Natural killer cell (primary cell): ENCODE data around the gene HYAL4. TPM values are rescaled to one million over a fixed set of nuclear protein-coding genes. Genes with fewer than 3 reads are reported as not detected.

Experiments
- ATAC-seq, 3 donors: fragments of 150-1000 bp in 2 of 3; fragments of 200-7000 bp in 1 of 3; cut with Tn5 transposase; 1 replicate in 1 of 3; 2 replicates in 2 of 3; pipeline ENCODE4 v1.10.0; 2021; ENCODE audit warnings: mild to moderate bottlenecking in 2 of 3, moderate library complexity in 2 of 3
- DNase-seq, 2 donors: peaks; one replicate each; pipeline versions ENCODE4 v3.0.0 to v3.0.0-alpha.2; 2013 to 2021; ENCODE audit warnings: mixed read lengths in 1 of 2
- H3K27ac ChIP-seq: one replicate; pipeline ENCODE4 v1.5.1; 2013; ENCODE audit warnings: mild to moderate bottlenecking, low read length
- H3K27me3 ChIP-seq: one replicate; pipeline ENCODE4 v1.6.1; 2013; ENCODE audit warnings: low read length; ENCODE audit not compliant: control insufficient read depth, insufficient read depth
- H3K36me3 ChIP-seq: one replicate; pipeline ENCODE4 v1.6.1; 2013; ENCODE audit warnings: low read length; ENCODE audit not compliant: control insufficient read depth, insufficient read depth
- H3K4me1 ChIP-seq: one replicate; pipeline ENCODE4 v1.6.1; 2013; ENCODE audit warnings: low read length; ENCODE audit not compliant: control insufficient read depth, insufficient read depth
- H3K4me3 ChIP-seq: one replicate; pipeline ENCODE4 v1.5.1; 2013; ENCODE audit warnings: low read length
- H3K9me3 ChIP-seq: one replicate; pipeline ENCODE4 v1.6.1; 2013; ENCODE audit warnings: low read length; ENCODE audit not compliant: control insufficient read depth, insufficient read depth
- H3K27ac Mint-ChIP-seq, 2 donors: one replicate each; pipeline ENCODE4 v1.8.0; 2022; ENCODE audit warnings: mild to moderate bottlenecking in 2 of 2, mixed read lengths in 2 of 2, moderate library complexity in 1 of 2
- H3K27me3 Mint-ChIP-seq, 2 donors: one replicate each; pipeline ENCODE4 v1.8.0; 2022; ENCODE audit warnings: low read depth in 2 of 2, mixed read lengths in 2 of 2
- H3K36me3 Mint-ChIP-seq: one replicate; pipeline ENCODE4 v1.8.0; 2022; ENCODE audit warnings: mixed read lengths
- H3K4me1 Mint-ChIP-seq, 2 donors: one replicate each; pipeline ENCODE4 v1.8.0; 2022; ENCODE audit warnings: mixed read lengths in 2 of 2
- H3K4me3 Mint-ChIP-seq: one replicate; pipeline ENCODE4 v1.8.0; 2022; ENCODE audit warnings: mild to moderate bottlenecking, moderate library complexity, mixed read lengths
- H3K9me3 Mint-ChIP-seq, 2 donors: one replicate each; pipeline ENCODE4 v1.8.0; 2022; ENCODE audit warnings: mixed read lengths in 2 of 2
- CTCF ChIP-seq: fragments of 200-600 bp; IDR thresholded peaks from one replicate; pipeline ENCODE4 v1.8.0; 2022; ENCODE audit warnings: antibody characterized with exemption
- WGBS: methylation state at CpG from one replicate; pipeline ENCODE4 v1.1.7; 2013; ENCODE audit warnings: missing lambda C conversion rate; ENCODE audit not compliant: insufficient coverage; 5-methylcytosine and 5-hydroxymethylcytosine counted together
- intact Hi-C: fragments of 100-400 bp; cut with micrococcal nuclease; formaldehyde crosslinking; loops from one replicate; pipeline ENCODE4 v1.14.2; 2022
- total RNA-seq, 4 donors: library from RNA; stranded (reverse); fragments of 120-200 nt in 1 of 4; gene quantifications; one replicate each; pipeline versions ENCODE4 v1.2.3 to v1.2.4, GENCODE V29; 2013 to 2022

HYAL4 gene
- not detected for total RNA-seq
- total RNA-seq (2013) = not detected

GRCh38 chr7:123844712-123845219 is at the start of gene HYAL4:
TSS of gene HYAL4 (plus strand) at chr7:123845169. CDS start at chr7:123868274, 23,105 bp downstream.
- Mint-ChIP-seq H3K4me1 (no peaks in the 10 kb centered on the region), H3K27ac (no peak within 1 kb of the TSS), H3K36me3 (no peaks in the 10 kb centered on the region), H3K9me3 (no peaks in the 10 kb centered on the region), H3K27me3 (peaks cover 3 to 7% of the 10 kb centered on the region in 2 donors), H3K4me3 (no peak within 1 kb of the TSS)
- WGBS = 91% methylated on average over 9 of the region's 11 CpGs
- Histone ChIP-seq H3K4me3 (no peak within 1 kb of the TSS), H3K9me3 (no peaks in the 10 kb centered on the region), H3K27me3 (no peaks in the 10 kb centered on the region), H3K27ac (no peak within 1 kb of the TSS), H3K36me3 (no peaks in the 10 kb centered on the region), H3K4me1 (no peaks in the 10 kb centered on the region)
- DNase-seq = no peak
- intact Hi-C loops = no loop called here
- TF ChIP-seq CTCF = no peak
- no peak for ATAC-seq

- no peak overlapping the region for H3K4me3 Mint-ChIP-seq
- H3K36me3 ChIP-seq = no peaks in the 10 kb centered on the region
- H3K9me3 ChIP-seq = no peaks in the 10 kb centered on the region
- DNase-seq (no peak), ATAC-seq (no peak)
- 60% methylated on average over 1 of the region's 1 CpG for WGBS
- H3K4me1 Mint-ChIP-seq = no peaks in the 10 kb centered on the region
- H3K4me1 ChIP-seq = no peaks in the 10 kb centered on the region
- no peak for TF ChIP-seq CTCF
- H3K4me3 ChIP-seq = no peak overlapping the region
- intact Hi-C loops = no loop called here
- H3K27me3 Mint-ChIP-seq = peaks cover 2 to 7% of the 10 kb centered on the region in 2 donors
- H3K36me3 Mint-ChIP-seq = no peaks in the 10 kb centered on the region
- no peaks in the 10 kb centered on the region for H3K9me3 Mint-ChIP-seq
- no peaks in the 10 kb centered on the region for H3K27me3 ChIP-seq
- no peak overlapping the region for H3K27ac ChIP-seq
- no peak overlapping the region for H3K27ac Mint-ChIP-seq
Measured at GRCh38 chr7:123795917-123796316, 49.1 kb upstream of the HYAL4 start.

GRCh38 chr7:123796568-123796967 is 48.4 kb upstream of the HYAL4 start:
- no peaks in the 10 kb centered on the region for H3K36me3 Mint-ChIP-seq
- no peak overlapping the region for H3K4me3 ChIP-seq
- H3K27ac Mint-ChIP-seq = no peak overlapping the region
- DNase-seq (no peak), ATAC-seq (no peak)
- H3K9me3 Mint-ChIP-seq = no peaks in the 10 kb centered on the region
- H3K27ac ChIP-seq = no peak overlapping the region
- intact Hi-C loops = no loop called here
- H3K4me1 Mint-ChIP-seq = no peaks in the 10 kb centered on the region
- no peaks in the 10 kb centered on the region for H3K36me3 ChIP-seq
- TF ChIP-seq CTCF = no peak
- no CpG with 5 or more reads among the region's 1 CpG for WGBS
- no peak overlapping the region for H3K4me3 Mint-ChIP-seq
- no peaks in the 10 kb centered on the region for H3K27me3 ChIP-seq
- no peaks in the 10 kb centered on the region for H3K9me3 ChIP-seq
- H3K27me3 Mint-ChIP-seq = peaks cover 2 to 7% of the 10 kb centered on the region in 2 donors
- no peaks in the 10 kb centered on the region for H3K4me1 ChIP-seq
